DND-41 (cell line): Measurements from ENCODE around the gene OBSCN.

ENCODE experiments used
- ATAC-seq: fragments of 200-7000 bp; cut with Tn5 transposase; 3 replicates; pipeline ENCODE4 v1.9.1; 2021; ENCODE audit warnings: low read depth; ENCODE audit not compliant: insufficient read depth
- DNase-seq: peaks from one replicate; pipeline ENCODE4 v3.0.0-alpha.2; 2020
- H2AFZ ChIP-seq: 2 replicates; pipeline ENCODE4 v1.6.0; 2012; ENCODE audit warnings: low read depth, low read length
- H3K27ac ChIP-seq: 2 replicates; pipeline ENCODE4 v1.5.1; 2012; ENCODE audit warnings: low read length, inconsistent platforms
- H3K27me3 ChIP-seq: fragments of 200-600 bp; sonication (generic); 2 replicates; pipeline ENCODE4 v1.6.0; 2012; ENCODE audit warnings: low read length, mild to moderate bottlenecking, inconsistent platforms; ENCODE audit not compliant: insufficient read depth, poor library complexity
- H3K36me3 ChIP-seq: 2 replicates; pipeline ENCODE4 v1.5.1; 2012; ENCODE audit warnings: low read length, inconsistent platforms; ENCODE audit not compliant: insufficient read depth
- H3K4me1 ChIP-seq: 2 replicates; pipeline ENCODE4 v1.5.1; 2012; ENCODE audit warnings: mild to moderate bottlenecking, low read length; ENCODE audit not compliant: insufficient read depth
- H3K4me2 ChIP-seq: 2 replicates; pipeline ENCODE4 v1.6.0; 2012; ENCODE audit warnings: mild to moderate bottlenecking, moderate library complexity, low read length, inconsistent platforms; ENCODE audit not compliant: insufficient read depth
- H3K4me3 ChIP-seq, 2 experiments: fragments of 200-600 bp in 1 of 2; shearing (Covaris generic) in 1 of 2; 2 replicates each; pipeline ENCODE4 v1.5.1; 2012 to 2016; ENCODE audit warnings: inconsistent platforms in 2 of 2, low read length in 2 of 2, mild to moderate bottlenecking in 2 of 2, low read depth in 1 of 2, moderate library complexity in 1 of 2
- H3K79me2 ChIP-seq: 2 replicates; pipeline ENCODE4 v1.6.0; 2012; ENCODE audit warnings: low read length, inconsistent platforms; ENCODE audit not compliant: insufficient read depth
- H3K9ac ChIP-seq: 2 replicates; pipeline ENCODE4 v1.6.0; 2012; ENCODE audit warnings: low read depth, mild to moderate bottlenecking, inconsistent platforms, low read length, moderate library complexity
- H3K9me3 ChIP-seq: 2 replicates; pipeline ENCODE4 v1.5.1; 2012; ENCODE audit warnings: low read length, moderate library complexity, mild to moderate bottlenecking, inconsistent platforms; ENCODE audit not compliant: insufficient read depth, severe bottlenecking
- H4K20me1 ChIP-seq: 2 replicates; pipeline ENCODE4 v1.6.0; 2012; ENCODE audit warnings: low read length; ENCODE audit not compliant: insufficient read depth
- CTCF ChIP-seq: IDR thresholded peaks from 2 replicates; pipeline ENCODE4 v1.5.1; 2012; ENCODE audit warnings: borderline replicate concordance, low read length, moderate library complexity, mild to moderate bottlenecking; ENCODE audit not compliant: poor library complexity, severe bottlenecking; ENCODE audit errors: extremely low read depth
- EZH2 ChIP-seq: IDR thresholded peaks from 3 replicates; pipeline ENCODE4 v1.6.1; 2012; ENCODE audit warnings: borderline replicate concordance, low read depth, mild to moderate bottlenecking, moderate library complexity, low read length, inconsistent platforms; ENCODE audit not compliant: severe bottlenecking

Gene OBSCN

GRCh38 chr1:228404107-228404720 is 196.4 kb downstream of the OBSCN start:
- Histone ChIP-seq H4K20me1 (peaks cover 70% of the 10 kb centered on the region), H3K27ac (peak overlapping the region; percentile 7; the same call in 1 of the 2 replicates), H3K36me3 (peaks cover 67% of the 10 kb centered on the region)

GRCh38 chr1:228405200-228405978 is 197.5 kb downstream of the OBSCN start:
- H3K9ac ChIP-seq, result peak overlapping the region; percentile 89
- H2AFZ ChIP-seq, result no peak overlapping the region
- H3K79me2 ChIP-seq, result peaks cover 78% of the 10 kb centered on the region
- peaks cover 57% of the 10 kb centered on the region for H3K36me3 ChIP-seq
- H3K4me2 ChIP-seq, result peak overlapping the region; percentile 98
- H3K27me3 ChIP-seq, result no peaks in the 10 kb centered on the region
- no peaks in the 10 kb centered on the region for H3K9me3 ChIP-seq
- DNase-seq (no peak), ATAC-seq (no peak)
- peaks cover 63% of the 10 kb centered on the region for H4K20me1 ChIP-seq
- peaks cover 51% of the 10 kb centered on the region for H3K4me1 ChIP-seq
- peak overlapping the region; percentile 77 to 85; a peak in 3 of 4 replicates for H3K4me3 ChIP-seq
- H3K27ac ChIP-seq, result peak overlapping the region; percentile 89
- TF ChIP-seq EZH2 (no peak), CTCF (no peak)

More at GRCh38 chr1:228404107-228404720, 196.4 kb downstream of the OBSCN start:
- Histone ChIP-seq H3K4me2 (peak overlapping the region; percentile 98), H3K4me3 (peak overlapping the region in 1 of 2 experiments; percentile 77; a peak in 2 of 4 replicates), H3K79me2 (peaks cover 85% of the 10 kb centered on the region), H3K9ac (peak overlapping the region; percentile 89), H3K9me3 (no peaks in the 10 kb centered on the region), H3K27me3 (no peaks in the 10 kb centered on the region), H2AFZ (no peak overlapping the region), H3K4me1 (peaks cover 51% of the 10 kb centered on the region)
- DNase-seq (no peak), ATAC-seq (no peak)
- TF ChIP-seq EZH2 (no peak), CTCF (no peak)

DNA sequence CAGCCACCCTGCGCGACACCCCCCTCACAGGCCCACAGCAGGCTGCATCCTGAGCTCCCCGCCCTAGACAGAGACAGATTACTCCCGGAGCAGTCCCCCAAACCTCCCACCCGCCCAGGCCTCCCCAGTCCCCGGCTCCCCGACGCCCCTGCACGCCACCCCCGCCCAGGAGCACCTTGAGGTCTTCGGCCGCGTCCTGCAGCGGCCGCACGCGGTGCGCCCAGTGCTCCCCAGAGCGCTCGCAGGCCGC is 198.1 kb downstream of the OBSCN start:
- peak overlapping the region; percentile 89 for H3K9ac ChIP-seq
- peak overlapping the region; percentile 89 for H3K27ac ChIP-seq
- no peaks in the 10 kb centered on the region for H3K9me3 ChIP-seq
- H3K4me3 ChIP-seq, result peak overlapping the region; percentile 77 to 85
- H3K4me2 ChIP-seq, result peak overlapping the region; percentile 98
- peaks cover 59% of the 10 kb centered on the region for H4K20me1 ChIP-seq
- DNase-seq (peak; percentile 38), ATAC-seq (peak; percentile 13)
- no peaks in the 10 kb centered on the region for H3K27me3 ChIP-seq
- TF ChIP-seq EZH2 (no peak), CTCF (no peak)
- peaks cover 51% of the 10 kb centered on the region for H3K4me1 ChIP-seq
- peaks cover 73% of the 10 kb centered on the region for H3K79me2 ChIP-seq
- H2AFZ ChIP-seq, result peak overlapping the region; percentile 84; the same call in 1 of the 2 replicates
- H3K36me3 ChIP-seq, result peaks cover 52% of the 10 kb centered on the region
